Prostate gland (tissue), 2 donors: ENCODE results near the gene WWTR1.

Experiments
- POLR2A ChIP-seq: fragments of 450-650 bp; IDR thresholded peaks from one replicate; pipeline ENCODE4 v1.6.1; 2016; ENCODE audit warnings: antibody characterized with exemption, mild to moderate bottlenecking
- POLR2AphosphoS5 ChIP-seq: sonication (generic); formaldehyde crosslinking; IDR thresholded peaks from one replicate; pipeline ENCODE4 v1.6.1; 2017; ENCODE audit warnings: antibody characterized with exemption
- TF ChIP-seq, protein P1 (sequence below), 4 experiments: fragments of 200-600 bp in 2 of 4; fragments of 450-650 bp in 2 of 4; sonication (generic) in 2 of 4; IDR thresholded peaks; 1 replicate in 3 of 4; 2 replicates in 1 of 4; pipeline ENCODE4 v1.5.1; 2016 to 2019; ENCODE audit warnings: antibody characterized with exemption in 4 of 4, mild to moderate bottlenecking in 2 of 4, moderate library complexity in 2 of 4

DNA sequence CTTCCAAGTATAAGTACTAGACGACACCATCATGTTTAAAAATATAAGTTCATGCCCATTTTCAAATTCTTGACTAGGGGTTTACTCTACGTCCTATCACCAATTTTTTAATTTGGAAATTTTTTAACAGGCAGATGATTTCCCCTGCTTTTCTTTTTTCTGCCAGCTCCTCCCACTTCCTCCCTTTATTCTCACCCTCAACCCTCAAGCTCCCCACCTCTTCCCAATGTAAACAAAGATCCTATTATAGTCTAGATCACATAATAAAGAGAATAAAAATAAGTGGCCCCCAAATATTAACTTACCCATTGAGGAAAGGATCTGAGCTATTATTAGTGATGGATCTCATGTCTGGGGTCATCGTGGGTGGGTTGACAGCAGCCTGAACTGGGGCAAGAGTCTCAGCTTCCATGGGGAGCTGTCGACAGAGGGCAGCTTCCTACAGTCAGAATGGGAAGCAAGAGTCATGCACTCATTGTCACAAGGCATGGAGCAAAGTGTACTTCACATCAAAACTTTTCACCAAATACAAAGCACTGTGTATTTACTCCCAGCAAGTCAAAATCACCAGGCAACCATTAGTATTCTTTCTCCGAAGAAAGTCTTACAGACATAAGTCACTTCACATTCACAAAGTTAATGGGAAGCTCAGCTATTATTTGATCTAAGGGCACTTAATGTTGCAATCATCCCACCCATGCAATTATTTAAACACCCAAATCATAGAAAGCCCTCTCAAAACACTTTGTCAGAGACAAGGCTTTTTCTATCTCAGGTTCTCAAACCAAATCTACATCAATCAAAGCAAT is 130.1 kb downstream of the WWTR1 start:
- TF ChIP-seq, protein P1, sequence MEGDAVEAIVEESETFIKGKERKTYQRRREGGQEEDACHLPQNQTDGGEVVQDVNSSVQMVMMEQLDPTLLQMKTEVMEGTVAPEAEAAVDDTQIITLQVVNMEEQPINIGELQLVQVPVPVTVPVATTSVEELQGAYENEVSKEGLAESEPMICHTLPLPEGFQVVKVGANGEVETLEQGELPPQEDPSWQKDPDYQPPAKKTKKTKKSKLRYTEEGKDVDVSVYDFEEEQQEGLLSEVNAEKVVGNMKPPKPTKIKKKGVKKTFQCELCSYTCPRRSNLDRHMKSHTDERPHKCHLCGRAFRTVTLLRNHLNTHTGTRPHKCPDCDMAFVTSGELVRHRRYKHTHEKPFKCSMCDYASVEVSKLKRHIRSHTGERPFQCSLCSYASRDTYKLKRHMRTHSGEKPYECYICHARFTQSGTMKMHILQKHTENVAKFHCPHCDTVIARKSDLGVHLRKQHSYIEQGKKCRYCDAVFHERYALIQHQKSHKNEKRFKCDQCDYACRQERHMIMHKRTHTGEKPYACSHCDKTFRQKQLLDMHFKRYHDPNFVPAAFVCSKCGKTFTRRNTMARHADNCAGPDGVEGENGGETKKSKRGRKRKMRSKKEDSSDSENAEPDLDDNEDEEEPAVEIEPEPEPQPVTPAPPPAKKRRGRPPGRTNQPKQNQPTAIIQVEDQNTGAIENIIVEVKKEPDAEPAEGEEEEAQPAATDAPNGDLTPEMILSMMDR (IDR thresholded peaks at IDR 0.05): peak in 1 of 4 experiments; percentile 25
- no peak for TF ChIP-seq POLR2A
- no peak for TF ChIP-seq POLR2AphosphoS5
